Stimulated activated CD8-positive, alpha-beta memory T cell treated with anti-CD3 and anti-CD28 coated beads, Interleukin-12 subunit alpha, Interleukin-12 subunit beta, amount 100 ng/mL, for 24 hours (primary cell): Measurements from ENCODE around the gene NRXN2.

Experiments
- DNase-seq: peaks from one replicate; pipeline ENCODE4 v3.0.0-alpha.2; 2020; ENCODE audit errors: extremely low read depth

Gene NRXN2

DNA sequence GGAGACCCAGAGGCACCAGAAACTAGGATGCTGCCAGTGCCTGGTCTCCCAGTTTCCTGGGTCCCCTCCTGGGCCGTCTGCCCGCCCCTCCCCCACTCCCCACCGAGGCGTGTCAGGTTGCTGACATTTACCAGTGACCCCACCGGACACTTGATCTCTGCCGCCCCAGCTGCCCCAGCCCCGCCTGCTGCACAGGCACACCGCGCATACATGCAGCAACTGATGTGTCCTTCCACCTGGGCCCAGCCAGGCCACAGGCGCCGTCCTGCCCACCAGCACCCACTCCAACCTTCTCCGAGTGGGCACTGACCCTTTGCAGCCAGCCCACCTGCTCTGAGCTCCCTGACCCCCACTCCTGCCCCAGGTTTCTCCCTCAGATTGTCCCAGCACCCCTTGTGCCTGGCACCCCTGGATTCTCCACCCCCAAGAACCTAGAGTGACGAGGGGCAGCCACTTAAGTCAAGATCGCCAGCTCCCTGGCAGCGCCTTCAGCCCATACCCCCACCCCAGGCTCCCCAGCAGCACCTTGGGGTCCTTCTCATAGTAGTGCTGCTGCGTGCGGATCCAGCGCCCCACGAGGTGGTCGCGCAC is 36.2 kb upstream of the NRXN2 start:
- DNase-seq, result no peak

DNA sequence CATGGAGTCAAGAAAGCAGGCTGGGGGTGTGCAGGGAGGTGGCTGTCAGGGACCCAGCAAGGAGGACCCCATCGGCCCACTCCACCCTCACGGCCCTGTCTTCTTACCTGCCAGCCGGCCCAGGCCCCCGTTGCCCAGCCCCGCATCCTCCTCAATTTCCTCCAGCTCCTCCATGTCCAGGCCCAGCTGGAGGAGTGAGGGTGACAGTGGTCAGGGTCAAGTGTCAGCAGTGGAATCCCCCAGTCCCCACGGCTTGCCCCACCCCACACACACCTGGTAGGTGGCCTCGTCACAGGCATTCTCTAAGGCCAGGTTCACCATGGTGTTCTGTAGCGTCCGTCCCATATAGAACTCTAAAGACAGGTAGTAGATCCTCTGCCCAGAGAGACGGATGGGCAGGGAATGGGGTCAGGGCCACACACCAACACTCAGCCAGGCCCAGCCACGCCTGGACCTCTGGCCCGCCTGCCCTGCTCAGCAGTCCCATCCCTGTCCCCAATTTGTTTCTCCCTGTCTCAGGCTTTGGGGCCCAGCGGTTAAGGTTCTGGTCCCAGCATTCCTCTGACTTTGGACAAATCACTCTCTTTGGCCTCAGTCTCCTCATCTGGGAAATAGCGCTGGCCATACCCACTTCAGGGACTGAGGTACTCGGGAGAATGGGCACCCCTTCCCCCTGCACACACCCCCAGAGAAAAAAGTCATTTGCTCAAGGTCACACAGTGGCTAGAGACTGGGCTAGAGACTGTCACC is 35.5 kb upstream of the NRXN2 start:
- no peak for DNase-seq

DNA sequence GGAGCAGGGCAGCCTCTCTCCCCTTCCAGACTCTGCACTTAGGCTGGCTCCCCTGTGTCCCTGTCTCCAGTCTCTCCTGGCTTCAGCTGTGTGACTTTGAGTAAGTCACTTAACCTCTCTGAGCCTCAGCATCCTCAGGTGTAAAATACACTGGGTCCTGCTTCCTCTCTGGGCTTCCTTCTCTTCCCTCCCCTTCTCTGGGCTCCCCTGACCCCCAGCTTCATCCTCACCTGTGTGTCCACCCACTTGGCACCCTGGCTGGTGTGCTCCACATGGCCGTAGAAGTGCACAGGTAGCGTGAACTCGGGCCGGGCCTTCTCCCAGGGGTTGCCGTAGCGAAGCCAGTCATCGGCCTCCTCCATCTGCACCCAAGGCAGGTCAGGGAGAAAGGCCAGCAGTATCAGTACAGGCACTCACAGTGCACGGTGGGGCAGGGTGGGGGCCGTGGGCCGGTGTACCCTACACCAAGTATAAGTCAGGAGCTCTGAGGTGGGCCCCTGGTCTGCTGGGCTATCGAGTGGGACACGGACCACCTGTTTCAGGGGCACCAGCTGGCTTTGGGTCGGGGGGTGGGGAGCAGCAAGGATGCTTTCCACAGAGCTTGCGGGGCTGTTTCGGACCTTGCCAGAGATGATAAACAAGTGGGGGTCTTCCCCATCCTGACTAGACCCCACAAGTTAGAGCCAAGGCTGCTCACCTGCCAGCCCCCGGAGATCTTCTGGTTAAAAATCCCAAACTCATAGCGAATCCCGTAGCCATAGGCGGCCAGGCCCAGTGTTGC is 34.7 kb upstream of the NRXN2 start:
- DNase-seq, result no peak

DNA sequence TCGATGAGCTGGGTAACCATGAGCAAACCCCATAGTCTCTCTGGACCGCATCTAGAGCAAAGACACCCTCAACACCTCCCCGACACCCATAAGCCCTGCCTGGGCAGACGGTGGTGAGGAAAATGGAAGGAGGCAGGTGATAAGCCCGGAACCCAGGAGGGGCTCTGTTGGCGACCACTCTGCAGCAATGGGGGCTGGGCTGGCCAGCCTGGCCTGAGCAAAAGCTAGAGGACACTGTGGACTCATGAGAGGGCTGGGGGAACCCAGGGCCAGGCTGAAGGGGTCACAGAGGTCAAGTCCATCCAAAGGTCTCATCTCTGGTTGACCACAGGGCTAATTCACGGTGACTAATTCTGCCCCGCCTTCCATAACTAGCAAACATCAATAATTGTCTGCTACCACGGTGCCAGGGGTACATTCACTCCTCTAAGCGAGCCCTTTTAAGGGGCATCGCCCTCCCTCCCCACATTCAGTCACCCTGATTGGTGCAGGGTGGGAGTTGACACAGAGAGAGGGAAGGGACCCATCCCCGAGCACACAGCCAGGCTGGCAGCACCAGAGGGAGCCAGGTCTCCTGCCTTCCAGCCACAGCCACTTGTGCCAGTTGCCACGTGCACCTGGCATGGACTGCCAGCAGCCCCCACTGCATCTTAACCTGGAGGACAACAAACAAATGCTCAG is 32.8 kb upstream of the NRXN2 start:
- no peak for DNase-seq

DNA sequence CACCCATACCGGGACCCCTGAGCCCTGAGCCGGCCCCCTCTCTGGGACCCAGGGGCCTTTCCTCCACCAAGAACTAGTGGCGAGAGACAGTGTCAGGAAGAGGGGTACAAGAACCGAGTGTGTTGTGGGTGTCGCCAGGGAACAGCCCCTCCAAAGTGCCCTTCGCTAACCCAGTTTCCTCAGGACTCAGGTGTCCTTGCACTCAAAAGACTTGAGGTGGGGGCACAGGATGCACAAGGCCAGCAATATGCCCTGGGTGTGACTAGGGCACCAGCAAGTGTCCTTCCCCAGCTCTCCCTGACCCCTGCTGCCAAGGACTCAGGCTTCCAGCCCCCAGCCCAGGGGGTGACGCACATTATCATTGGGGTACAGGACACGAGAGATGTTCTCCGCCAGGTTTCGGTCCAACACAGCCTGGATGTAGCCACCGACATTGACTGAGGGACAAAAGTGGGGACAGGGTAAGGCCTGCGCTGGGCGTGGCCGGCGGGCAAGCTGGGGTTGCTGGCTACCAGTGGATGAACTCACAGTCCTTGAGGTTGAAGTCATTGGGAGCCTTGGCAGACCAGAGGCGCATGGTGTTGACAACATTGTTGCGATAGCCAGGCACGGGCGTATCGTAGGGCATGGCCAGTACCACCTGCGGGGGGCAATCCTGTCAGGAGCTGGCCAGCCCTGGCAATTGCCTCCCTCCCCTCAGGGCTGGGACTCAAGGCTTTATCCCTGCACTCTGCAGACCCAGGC is 32.1 kb upstream of the NRXN2 start:
- no peak for DNase-seq

DNA sequence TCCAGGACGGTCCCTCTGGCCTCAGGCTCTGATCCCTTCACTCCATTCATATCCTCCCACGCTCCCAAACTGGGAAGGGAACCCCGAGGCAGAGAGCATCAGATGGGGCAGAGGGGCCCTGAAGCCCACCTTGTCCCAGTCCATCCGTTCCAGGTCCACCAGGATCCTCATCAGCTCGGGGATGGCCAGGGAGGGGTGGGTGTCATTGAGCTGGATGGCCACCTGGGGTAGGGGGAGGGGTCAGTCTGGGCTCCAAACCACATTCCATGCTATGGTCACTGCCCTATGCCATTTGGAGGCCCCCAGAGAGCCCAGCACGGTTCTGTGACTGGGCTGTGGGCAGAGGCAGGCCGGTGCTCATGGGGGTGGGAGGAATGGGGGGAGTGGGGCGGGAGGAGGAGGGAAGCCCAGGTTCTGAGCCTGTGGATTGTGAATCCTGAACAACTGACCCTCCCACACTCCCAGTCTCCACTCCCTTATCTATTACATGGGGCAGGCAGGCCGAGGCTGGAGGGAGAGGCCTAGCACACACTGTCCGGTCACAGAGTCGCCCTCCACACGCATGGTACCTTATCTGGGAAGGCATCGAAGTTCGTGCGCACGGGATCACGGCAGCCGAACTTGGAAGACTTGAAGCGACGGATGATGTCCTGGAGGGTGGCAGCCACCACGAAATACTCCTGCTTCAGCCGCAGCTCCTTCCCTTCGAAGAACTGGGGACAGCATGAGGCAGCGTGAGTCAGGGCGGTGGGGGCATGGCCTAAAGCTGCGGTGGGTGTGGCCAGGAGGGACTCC is 31.3 kb upstream of the NRXN2 start:
- DNase-seq, result no peak

DNA sequence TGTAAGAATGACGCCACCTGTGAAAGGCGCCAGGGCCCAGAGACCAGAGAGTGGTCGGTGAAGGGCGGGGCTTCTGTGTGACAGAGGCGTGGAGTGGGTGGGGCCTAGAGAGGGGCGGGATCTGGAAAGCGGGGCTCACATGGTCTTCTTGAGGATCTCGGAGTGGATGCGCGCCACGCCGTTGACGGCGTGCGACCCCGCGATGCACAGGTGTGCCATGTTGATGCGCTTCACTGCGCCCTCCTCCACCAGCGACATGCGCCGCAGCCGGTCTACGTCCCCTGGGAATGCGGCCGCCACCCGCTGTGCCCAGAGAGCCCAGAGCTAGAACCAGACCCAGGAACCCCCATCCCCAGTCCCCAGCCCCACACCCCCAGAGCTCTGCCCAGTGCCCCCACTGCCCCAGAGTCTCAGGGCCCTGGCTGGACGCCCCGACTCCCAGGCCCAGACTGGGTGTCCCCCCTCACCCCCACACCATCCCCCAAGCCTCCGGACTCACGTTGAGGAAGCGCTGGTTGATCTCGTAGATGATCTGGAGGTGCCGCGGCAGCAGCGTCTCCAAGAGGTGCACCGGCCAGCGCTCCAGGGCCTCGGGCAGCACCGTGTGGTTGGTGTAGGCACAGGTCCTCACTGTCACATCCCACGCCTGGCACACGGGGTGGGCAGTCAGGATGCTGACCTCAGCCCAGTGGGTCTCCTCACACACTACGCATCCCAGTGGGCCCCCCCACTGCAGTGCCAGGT is 30.6 kb upstream of the NRXN2 start:
- DNase-seq, result no peak

DNA sequence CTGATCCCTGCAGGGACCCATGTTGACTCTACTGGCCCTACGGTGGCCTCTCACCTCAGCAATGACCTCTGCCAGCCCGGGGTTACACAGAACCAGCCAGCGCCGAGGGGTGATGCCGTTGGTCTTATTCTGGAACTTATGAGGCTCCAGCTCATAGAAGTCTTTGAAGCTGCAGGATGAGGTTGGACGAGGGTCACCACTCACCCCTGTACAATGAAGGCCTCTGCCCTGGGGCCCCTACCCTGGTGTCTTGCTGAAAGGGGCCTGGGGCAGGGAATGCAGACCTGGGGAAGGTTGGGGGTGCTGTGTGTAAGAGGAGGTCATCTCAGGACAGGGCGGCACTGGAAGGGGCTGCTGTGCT is 30.0 kb upstream of the NRXN2 start:
- DNase-seq, result no peak

DNA sequence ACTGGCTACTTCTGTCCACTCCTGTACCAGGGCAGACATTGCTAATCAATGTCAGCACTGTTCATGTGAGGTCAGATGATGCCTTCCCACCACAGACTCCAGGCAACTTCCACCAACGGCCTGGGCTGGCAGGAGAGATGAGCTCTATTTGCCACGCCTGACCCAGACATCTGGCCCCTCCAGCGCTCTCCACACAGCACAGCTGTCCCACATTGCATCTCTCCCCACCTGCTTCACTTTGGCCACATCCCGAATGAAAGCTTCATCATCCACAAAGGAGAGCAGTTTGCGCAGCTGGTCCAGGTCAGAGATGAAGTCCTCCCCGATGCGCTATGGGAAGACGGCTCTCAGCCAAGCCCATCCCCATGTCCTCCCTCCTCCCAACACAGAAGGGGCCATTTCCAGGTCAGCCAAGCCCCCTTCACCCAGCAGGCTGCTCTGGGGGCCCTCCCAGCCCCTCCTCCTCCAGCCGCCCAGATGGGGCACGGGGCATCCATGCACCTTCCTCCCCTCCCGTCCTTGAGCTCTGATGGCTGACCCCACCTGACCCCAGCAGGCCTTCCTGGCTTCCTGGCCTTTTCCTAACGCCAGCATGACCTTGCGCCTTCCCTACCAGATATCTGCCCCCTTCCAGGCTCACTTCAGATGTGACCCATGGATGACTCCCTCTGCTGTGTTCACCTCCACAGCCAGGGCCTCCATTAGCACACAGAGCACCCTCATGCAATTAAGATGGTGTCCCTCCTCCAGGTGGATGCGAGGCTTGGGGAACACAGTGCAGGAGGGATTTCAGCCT is 29.4 kb upstream of the NRXN2 start:
- DNase-seq, result no peak

DNA sequence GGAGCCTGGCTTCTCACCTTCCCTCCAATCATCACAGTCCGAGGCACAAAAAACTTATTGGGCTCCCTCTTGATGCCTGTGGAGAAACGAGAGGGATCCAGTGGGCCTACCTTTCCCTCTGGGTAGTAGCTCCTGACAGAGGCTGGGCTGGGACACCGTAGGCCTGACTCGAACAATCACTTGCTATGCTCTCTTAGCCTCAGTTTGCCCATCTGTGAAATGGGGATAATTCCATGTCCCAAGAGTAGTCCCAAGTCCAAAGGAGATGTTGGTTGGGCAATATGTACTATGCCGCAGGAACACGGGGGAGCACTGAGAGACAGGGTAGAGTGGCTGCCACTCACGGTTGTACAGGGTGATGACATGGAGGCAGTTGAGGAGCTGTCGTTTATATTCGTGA is 28.6 kb upstream of the NRXN2 start:
- DNase-seq, result no peak

DNA sequence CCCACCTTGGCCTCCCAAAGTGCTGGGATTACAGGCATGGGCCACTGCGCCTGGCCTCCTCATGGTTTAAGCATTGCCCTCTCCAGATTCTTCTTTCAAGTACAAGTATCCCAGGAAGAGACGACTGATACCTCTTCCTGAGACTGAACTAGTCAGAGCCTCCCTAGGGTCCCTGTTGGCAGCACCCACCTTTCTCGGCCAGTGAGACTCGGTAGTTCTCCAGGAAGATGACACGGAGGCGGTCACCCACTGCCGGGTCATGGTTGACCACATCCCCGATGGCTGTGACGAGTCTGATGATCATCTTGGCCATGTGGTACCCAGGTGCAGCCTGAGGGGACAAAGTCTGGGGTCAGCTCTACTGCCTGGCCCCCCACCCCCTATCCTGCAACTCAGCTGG is 28.1 kb upstream of the NRXN2 start:
- DNase-seq, result no peak

DNA sequence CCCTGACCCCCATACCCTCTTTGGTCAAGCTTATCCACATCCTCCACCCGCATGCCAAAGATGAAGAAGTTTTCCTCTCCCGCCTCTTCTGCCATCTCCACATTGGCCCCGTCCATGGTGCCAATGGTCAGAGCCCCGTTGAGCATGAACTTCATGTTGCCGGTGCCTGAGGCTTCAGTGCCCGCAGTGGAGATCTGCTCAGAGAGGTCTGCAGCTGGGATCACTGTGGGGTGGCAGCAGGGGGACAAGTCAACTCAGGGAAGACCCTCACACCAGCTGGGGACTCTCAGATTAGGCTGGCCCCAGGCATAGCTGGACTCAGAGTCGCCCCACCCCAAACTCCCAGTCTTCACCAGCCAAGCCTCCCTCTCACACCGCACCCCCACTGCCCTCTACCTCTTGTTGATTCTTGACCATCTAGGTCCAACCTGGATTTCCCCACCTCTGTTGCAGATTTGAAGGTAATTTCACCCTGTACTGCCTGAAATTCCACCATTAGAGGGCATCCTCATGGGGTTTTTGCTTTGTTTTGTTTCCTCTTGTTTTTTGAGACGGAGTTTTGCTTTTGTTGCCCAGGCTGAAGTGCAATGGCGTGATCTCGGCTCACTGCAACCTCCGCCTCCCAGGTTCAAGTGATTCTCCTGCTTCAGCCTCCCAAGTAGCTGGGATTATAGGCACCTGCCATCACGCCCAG is 27.5 kb upstream of the NRXN2 start:
- no peak for DNase-seq

DNA sequence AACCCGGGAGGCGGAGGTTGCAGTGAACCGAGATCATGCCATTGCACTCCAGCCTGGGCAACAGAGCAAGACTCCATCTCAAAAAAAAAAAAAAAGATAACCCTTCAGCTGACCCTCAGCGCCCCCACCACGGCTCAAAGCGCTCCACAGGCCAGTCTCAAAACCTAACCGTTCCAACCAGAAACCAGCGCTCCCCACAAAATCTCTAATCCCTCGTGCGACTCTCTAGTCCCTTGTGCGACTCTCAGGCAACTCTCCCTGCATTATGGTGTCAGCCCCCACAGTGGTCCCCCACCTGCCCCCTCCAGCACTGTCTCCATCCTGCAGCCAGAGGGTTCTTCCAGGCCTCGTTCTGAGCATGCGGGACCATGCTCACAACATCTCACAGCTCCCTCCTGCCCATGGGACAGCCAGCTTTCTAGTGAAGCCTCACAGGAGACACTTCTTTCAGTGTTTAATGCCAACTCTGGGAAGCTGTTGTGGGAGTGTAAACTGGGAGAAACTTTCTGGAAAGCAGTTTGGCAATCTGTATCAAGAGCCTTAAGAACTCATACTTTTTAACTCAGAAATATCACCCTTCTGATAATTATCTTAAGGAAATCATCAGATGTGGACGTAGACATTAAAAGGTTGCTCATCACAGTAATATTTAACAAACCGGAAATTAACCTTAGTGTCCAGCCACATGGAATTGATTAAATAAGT is 25.1 kb upstream of the NRXN2 start:
- DNase-seq, result no peak

DNA sequence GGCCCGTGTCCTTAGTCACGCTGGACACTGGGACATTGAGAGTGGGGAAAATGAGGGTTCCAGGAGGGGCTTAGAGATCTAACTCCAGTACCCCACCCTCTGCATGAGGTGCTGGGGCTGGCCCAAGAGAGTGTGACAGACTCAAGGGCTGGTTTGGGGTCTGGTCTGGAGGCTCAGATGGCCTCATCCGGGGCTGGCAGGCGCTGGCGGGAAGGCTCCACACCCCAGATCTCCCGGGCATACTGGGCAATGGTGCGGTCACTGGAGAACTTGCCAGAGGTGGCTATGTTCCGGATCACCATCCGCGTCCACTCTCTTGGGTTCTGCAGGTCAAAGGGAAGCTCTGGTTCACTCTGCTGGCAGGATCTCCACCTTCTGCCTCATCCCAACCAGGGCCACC is 23.5 kb upstream of the NRXN2 start:
- DNase-seq, result no peak

DNA sequence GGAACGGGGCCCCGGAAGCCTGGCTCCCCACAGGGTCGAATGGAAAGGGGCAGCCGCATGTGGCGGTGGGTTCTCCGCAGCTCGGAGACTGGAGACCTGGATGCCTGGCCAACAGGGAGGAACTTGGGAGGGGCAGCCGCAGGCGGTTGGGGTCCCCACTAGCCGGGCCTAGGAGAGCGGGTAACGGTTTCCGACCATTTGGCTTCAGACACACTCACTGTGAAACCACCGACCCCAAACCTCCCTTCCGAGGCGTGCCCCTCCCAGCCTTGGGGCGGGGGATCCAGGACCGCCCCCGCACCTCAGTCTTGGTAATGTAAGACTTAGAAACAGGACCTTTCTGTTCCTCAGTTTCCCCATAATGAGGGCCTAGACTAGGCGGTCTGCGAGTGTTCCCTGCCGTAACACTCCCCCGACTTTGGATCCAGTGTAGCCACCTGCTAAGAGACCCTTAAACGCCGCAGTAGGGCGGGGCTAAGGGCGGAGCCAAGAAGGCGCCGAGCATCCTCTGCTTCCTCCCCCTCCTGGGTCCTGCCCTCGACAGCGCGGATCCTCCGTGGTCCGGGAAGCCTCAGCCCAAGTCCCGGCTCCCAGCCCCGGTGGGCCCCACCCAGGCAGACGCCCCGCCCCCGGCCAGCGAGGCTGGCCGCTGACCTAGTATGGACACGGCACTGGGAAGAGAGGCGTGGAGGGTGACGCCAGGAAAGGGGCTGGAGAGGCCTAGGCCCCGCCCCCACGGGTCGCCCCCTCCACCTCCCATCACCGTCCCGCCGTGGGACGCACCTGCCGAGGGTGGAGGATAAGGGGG is 22.7 kb upstream of the NRXN2 start:
- DNase-seq, result peak; percentile 35

DNA sequence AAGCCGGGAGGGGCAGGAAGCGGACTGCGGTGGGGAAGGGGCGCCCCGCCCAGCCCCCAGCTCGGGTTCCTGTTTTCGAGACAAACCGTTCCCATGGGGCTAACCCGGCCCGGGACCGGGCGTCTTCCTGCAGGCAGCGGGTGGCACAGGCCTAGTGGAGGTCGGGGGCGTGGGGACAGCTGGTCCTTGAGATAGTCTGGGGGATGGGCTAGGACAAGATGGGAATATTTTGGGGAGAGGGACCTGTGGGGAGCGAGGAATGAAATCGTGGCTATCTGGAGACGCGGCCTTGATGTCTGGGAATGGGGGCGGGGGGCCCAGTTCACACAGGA is 22.2 kb upstream of the NRXN2 start:
- no peak for DNase-seq

DNA sequence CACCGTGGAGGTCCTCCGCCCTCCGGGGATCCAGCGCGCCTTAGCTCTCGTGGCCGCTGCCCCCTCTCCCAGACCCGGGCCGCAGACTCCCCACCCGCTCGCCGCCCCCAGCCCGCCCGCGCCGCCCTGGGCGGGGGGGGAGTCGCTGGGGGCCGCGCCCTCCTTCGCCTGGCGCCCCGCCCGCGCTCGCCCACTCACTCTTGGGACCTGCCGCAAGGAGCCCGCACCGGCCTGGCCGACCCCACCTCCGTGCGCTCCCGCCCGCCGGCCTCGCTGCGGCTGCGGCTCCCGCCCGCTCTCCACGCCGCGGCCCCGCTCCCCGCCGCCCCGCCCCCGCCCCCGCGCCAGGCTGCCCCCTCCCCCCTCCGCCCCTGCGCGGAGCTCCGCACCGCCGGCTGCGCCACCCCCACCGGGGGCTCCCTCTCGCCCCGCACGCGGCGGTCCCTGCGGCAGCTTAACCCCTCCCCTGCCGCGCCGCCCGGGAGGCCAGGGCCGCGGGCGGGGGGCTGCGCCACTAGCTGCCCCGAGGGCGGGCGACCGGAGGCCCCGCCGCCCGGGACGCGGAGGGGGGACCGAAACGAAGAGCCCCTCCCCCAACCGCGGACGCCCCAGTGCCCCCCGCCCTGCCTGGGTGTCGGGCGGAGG is 21.7 kb upstream of the NRXN2 start:
- no peak for DNase-seq
